ENCODE measurements around the gene LRP5. TPM values are rescaled to one million over a fixed set of nuclear protein-coding genes. Genes with fewer than 3 reads are reported as not detected.

LRP5 gene
- total RNA-seq, 2 experiments from 2014 or later: 10.5 to 15.3 TPM

- ATAC-seq: no peak
- peaks cover 4% of the 10 kb centered on the region for H3K36me3 Mint-ChIP-seq (ENCODE audit: low read depth)
- ChIA-PET CTCF (no interaction called here), POLR2A (no interaction called here)
- H3K27ac Mint-ChIP-seq: no peak overlapping the region
- TF ChIP-seq, protein P1, sequence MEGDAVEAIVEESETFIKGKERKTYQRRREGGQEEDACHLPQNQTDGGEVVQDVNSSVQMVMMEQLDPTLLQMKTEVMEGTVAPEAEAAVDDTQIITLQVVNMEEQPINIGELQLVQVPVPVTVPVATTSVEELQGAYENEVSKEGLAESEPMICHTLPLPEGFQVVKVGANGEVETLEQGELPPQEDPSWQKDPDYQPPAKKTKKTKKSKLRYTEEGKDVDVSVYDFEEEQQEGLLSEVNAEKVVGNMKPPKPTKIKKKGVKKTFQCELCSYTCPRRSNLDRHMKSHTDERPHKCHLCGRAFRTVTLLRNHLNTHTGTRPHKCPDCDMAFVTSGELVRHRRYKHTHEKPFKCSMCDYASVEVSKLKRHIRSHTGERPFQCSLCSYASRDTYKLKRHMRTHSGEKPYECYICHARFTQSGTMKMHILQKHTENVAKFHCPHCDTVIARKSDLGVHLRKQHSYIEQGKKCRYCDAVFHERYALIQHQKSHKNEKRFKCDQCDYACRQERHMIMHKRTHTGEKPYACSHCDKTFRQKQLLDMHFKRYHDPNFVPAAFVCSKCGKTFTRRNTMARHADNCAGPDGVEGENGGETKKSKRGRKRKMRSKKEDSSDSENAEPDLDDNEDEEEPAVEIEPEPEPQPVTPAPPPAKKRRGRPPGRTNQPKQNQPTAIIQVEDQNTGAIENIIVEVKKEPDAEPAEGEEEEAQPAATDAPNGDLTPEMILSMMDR (IDR thresholded peaks at IDR 0.05): no peak
- DNase-seq: no peak
- no peaks in the 10 kb centered on the region for H3K9me3 Mint-ChIP-seq
- intact Hi-C loops (cut with micrococcal nuclease): no loop called here
- H3K4me3 Mint-ChIP-seq: no peak overlapping the region
- no peaks in the 10 kb centered on the region for H3K4me1 Mint-ChIP-seq (ENCODE audit: low read depth)
- no peaks in the 10 kb centered on the region for H3K27me3 Mint-ChIP-seq
Observed at GRCh38 chr11:68408512-68408911, 96.1 kb downstream of the LRP5 start.

DNA sequence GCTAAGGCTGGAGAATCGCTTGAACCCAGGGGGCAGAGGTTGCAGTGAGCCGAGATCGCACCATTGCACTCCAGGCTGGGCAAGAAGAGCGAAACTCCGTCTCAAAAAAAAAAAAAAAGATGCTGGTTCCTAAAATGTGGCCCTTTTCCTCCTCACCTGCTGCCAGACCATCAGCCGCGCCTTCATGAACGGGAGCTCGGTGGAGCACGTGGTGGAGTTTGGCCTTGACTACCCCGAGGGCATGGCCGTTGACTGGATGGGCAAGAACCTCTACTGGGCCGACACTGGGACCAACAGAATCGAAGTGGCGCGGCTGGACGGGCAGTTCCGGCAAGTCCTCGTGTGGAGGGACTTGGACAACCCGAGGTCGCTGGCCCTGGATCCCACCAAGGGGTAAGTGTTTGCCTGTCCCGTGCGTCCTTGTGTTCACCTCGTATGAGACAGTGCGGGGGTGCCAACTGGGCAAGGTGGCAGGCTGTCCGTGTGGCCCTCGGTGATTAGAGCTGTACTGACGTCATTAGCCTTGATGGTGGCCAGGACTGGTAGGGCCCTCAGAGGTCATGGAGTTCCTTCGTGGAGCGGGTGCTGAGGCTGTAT, 97.5 kb downstream of the LRP5 start:
- H3K9me3 Mint-ChIP-seq: no peaks in the 10 kb centered on the region
- H3K4me1 Mint-ChIP-seq (ENCODE audit: low read depth): no peaks in the 10 kb centered on the region
- H3K27ac Mint-ChIP-seq: no peak overlapping the region
- intact Hi-C loops (cut with micrococcal nuclease): no loop called here
- POLR2A ChIA-PET: no interaction called here
- no peaks in the 10 kb centered on the region for H3K27me3 Mint-ChIP-seq
- ATAC-seq: no peak
- H3K4me3 Mint-ChIP-seq: no peak overlapping the region
- no peak for DNase-seq
- peaks cover 4% of the 10 kb centered on the region for H3K36me3 Mint-ChIP-seq (ENCODE audit: low read depth)
- CTCF ChIA-PET: no interaction called here
- TF ChIP-seq, protein P1 (IDR thresholded peaks at IDR 0.05): no peak

DNA sequence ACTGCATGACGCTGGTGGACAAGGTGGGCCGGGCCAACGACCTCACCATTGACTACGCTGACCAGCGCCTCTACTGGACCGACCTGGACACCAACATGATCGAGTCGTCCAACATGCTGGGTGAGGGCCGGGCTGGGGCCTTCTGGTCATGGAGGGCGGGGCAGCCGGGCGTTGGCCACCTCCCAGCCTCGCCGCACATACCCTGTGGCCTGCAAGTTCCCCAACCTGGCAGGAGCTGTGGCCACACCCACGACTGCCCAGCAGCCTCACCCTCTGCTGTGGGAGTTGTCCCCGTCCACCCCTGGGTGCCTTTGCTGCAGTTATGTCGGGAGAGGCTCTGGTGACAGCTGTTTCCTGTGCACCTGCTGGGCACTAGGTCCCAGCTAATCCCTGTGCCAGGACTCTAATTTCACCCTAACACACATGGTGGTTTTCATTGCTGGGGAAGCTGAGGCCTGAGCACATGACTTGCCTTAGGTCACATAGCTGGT, 99.2 kb downstream of the LRP5 start:
- no peak for ATAC-seq
- DNase-seq: no peak
- H3K9me3 Mint-ChIP-seq: no peaks in the 10 kb centered on the region
- H3K27ac Mint-ChIP-seq: no peak overlapping the region
- intact Hi-C loops (cut with micrococcal nuclease): no loop called here
- ChIA-PET CTCF (no interaction called here), POLR2A (no interaction called here)
- TF ChIP-seq, protein P1 (IDR thresholded peaks at IDR 0.05): no peak
- no peaks in the 10 kb centered on the region for H3K4me1 Mint-ChIP-seq (ENCODE audit: low read depth)
- H3K27me3 Mint-ChIP-seq: no peaks in the 10 kb centered on the region
- H3K36me3 Mint-ChIP-seq (ENCODE audit: low read depth): peaks cover 4% of the 10 kb centered on the region
- H3K4me3 Mint-ChIP-seq: no peak overlapping the region

DNA sequence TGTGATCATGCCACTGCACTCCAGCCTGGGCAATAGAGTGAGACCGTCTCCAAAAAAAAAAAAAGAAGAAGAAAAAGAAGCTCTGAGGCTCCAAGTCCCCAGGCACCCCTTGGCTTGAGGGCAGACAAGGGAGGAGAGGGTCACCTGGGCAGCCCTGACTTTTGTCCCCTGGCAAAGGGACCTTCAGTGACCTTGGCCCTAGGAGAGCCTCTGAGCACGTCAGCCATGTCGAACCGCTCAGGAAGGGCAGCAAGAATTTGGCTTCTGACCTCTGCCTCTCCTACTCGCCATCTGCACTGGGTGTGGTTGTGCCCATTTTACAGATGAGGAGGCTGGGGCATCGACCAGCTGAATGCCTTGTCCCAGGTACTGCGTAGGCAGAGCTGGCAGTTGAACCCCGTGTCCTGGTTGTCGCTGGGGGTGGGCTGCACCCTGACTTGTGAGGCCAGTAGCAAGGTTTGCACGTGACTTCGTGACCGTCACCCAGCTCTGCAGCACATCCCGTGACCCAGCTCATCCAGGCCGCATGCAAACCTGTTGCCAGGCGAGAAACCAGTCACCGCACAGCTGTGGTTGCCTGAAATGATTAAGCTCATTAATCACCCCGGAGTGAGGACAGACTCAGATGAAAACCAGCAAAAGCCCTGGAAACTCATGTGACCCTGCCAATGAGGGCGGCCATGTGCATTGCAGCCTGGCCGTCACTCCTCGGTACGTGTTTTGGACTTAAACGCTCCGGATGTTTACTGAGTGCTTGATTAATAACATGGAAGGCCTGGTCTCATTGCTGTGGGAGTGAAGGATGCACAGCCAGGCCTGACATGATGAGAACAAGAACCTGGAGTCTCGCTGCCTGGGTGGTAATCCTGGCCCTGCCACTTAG, 100.4 kb downstream of the LRP5 start:
- Mint-ChIP-seq H3K36me3 (ENCODE audit: low read depth) (peaks cover 9% of the 10 kb centered on the region), H3K27me3 (no peaks in the 10 kb centered on the region), H3K4me3 (no peak overlapping the region), H3K27ac (no peak overlapping the region), H3K9me3 (no peaks in the 10 kb centered on the region), H3K4me1 (ENCODE audit: low read depth) (peaks cover 5% of the 10 kb centered on the region)
- TF ChIP-seq, protein P1 (IDR thresholded peaks at IDR 0.05): no peak
- intact Hi-C loops (cut with micrococcal nuclease): no loop called here
- ChIA-PET CTCF (interaction anchor here (1.1 kb wide), 1 partner anchor 155 kb away, joined by 4 read pairs; no protein-coding TSS in a partner anchor), POLR2A (no interaction called here)
- peak; percentile 50 for DNase-seq
- peak; percentile 45 for ATAC-seq

- intact Hi-C loops (cut with micrococcal nuclease): no loop called here
- H3K4me3 Mint-ChIP-seq: no peak overlapping the region
- ChIA-PET POLR2A (no interaction called here), CTCF (no interaction called here)
- DNase-seq (no peak), ATAC-seq (no peak)
- H3K36me3 Mint-ChIP-seq (ENCODE audit: low read depth): peaks cover 8% of the 10 kb centered on the region
- TF ChIP-seq, protein P1 (IDR thresholded peaks at IDR 0.05): no peak
- no peak overlapping the region for H3K27ac Mint-ChIP-seq
- no peaks in the 10 kb centered on the region for H3K9me3 Mint-ChIP-seq
- H3K27me3 Mint-ChIP-seq: no peaks in the 10 kb centered on the region
- peaks cover 5% of the 10 kb centered on the region for H3K4me1 Mint-ChIP-seq (ENCODE audit: low read depth)
Observed at GRCh38 chr11:68413591-68413999, 101.2 kb downstream of the LRP5 start.
